ENCODE results near the gene UPF2. TPM values are rescaled to one million over a fixed set of nuclear protein-coding genes. Genes with fewer than 3 reads are reported as not detected.

Gene UPF2
- total RNA-seq, 2 donors from 2014 or later, result 10.6 to 26.0 TPM

DNA sequence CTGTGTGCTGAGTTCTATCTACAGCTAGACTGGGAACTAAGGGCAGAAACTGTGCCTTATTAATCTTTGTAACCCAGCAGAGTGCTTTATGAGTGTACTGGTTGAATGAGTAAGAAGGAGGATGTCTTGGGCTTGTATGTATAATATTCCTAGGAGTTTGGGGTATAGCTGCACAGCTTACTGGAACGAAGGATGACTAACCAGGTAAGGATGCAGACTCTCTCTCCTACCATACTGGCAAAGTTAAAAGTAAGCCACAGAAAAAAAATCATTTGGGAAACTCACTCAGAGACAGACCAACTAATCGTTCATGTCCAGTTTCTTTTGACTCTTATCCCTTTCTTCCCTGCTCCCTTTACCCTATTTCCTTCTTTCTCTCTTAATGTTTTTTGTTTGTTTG, 24.7 kb upstream of the UPF2 start:
- H3K27ac ChIP-seq, result no peak overlapping the region
- TF ChIP-seq, protein P1, sequence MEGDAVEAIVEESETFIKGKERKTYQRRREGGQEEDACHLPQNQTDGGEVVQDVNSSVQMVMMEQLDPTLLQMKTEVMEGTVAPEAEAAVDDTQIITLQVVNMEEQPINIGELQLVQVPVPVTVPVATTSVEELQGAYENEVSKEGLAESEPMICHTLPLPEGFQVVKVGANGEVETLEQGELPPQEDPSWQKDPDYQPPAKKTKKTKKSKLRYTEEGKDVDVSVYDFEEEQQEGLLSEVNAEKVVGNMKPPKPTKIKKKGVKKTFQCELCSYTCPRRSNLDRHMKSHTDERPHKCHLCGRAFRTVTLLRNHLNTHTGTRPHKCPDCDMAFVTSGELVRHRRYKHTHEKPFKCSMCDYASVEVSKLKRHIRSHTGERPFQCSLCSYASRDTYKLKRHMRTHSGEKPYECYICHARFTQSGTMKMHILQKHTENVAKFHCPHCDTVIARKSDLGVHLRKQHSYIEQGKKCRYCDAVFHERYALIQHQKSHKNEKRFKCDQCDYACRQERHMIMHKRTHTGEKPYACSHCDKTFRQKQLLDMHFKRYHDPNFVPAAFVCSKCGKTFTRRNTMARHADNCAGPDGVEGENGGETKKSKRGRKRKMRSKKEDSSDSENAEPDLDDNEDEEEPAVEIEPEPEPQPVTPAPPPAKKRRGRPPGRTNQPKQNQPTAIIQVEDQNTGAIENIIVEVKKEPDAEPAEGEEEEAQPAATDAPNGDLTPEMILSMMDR (IDR thresholded peaks at IDR 0.05), result no peak
- ATAC-seq (ENCODE audit: insufficient number of reproducible peaks, low FRiP score, low read depth), result no peak

DNA sequence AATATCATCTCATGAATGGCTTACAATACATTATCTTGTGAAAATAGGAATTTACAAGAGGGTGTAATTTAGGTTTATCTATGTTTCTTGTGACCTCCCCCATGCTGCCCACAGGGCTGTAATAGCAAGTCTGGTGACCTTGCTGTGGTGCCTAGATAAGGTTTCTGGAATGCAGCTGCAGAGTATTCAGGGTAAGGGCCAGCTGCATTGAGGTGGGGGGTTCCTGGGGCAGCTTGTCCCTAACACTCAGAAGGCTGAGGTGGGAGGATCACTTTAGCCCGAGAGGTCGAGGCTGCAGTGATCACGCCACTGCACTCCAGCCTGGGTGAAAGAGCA, 20.8 kb upstream of the UPF2 start:
- ATAC-seq (ENCODE audit: insufficient number of reproducible peaks, low FRiP score, low read depth), result no peak
- no peak for DNase-seq (ENCODE audit: low spot score)
- H3K27me3 ChIP-seq (replicated peaks; ENCODE audit: insufficient read depth), result no peaks in the 10 kb centered on the region
- H3K27ac ChIP-seq, result no peak overlapping the region
- H3K9me3 ChIP-seq, result no peaks in the 10 kb centered on the region
- H3K4me3 ChIP-seq, result no peak overlapping the region
- H3K4me1 ChIP-seq (ENCODE audit: control insufficient read depth in 1 of 2, low read depth in 2 of 2), result no peaks in the 10 kb centered on the region
- TF ChIP-seq, protein P1 (IDR thresholded peaks at IDR 0.05), result no peak
- no peaks in the 10 kb centered on the region for H3K36me3 ChIP-seq

More for the DNA sequence above, 24.7 kb upstream of the UPF2 start:
- Histone ChIP-seq H3K9me3 (no peaks in the 10 kb centered on the region), H3K4me3 (no peak overlapping the region), H3K4me1 (ENCODE audit: control insufficient read depth in 1 of 2, low read depth in 2 of 2) (peaks cover 7 to 12% of the 10 kb centered on the region in 2 donors), H3K27me3 (replicated peaks; ENCODE audit: insufficient read depth) (no peaks in the 10 kb centered on the region), H3K36me3 (no peaks in the 10 kb centered on the region)
- DNase-seq (ENCODE audit: low spot score), result no peak

DNA sequence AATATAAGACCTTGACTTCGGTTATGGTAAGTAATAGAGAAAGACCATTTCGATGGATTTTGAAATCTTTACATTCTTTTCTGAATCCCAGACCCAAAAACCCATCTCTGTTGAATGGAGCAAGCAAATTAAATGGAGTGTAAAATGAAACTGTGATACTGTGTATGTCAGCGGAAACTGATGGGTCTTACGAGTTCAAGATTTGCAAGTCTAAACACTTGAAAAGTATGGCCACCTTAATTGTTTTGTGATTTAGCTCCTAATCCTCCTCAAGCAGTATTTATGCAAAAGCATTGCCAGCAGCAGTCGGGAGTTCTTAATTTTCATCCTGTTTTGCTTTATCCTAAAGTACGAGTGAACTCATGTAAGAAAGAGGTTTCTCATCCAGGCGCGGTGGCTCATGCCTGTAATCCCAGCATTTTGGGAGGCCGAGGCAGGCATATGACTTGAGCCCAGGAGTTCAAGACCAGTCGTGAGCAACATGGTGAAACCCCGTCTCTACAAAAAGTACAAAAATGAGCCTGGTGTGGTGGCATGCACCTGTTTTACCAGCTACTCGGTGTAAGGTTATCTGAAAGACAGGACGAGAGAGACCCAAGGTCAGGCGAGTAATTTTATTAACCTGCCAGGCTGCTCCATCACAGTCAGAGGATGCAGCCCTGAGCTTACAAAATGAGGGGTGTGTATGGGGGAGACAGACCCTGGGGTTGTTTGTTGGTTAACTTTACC, 20.3 kb upstream of the UPF2 start:
- H3K4me3 ChIP-seq, result no peak overlapping the region
- H3K36me3 ChIP-seq, result no peaks in the 10 kb centered on the region
- H3K9me3 ChIP-seq, result no peaks in the 10 kb centered on the region
- TF ChIP-seq, protein P1 (IDR thresholded peaks at IDR 0.05), result no peak
- no peak overlapping the region for H3K27ac ChIP-seq
- no peaks in the 10 kb centered on the region for H3K27me3 ChIP-seq (replicated peaks; ENCODE audit: insufficient read depth)
- H3K4me1 ChIP-seq (ENCODE audit: control insufficient read depth in 1 of 2, low read depth in 2 of 2), result no peaks in the 10 kb centered on the region
- no peak for ATAC-seq (ENCODE audit: insufficient number of reproducible peaks, low FRiP score, low read depth)
- DNase-seq (ENCODE audit: low spot score), result no peak

DNA sequence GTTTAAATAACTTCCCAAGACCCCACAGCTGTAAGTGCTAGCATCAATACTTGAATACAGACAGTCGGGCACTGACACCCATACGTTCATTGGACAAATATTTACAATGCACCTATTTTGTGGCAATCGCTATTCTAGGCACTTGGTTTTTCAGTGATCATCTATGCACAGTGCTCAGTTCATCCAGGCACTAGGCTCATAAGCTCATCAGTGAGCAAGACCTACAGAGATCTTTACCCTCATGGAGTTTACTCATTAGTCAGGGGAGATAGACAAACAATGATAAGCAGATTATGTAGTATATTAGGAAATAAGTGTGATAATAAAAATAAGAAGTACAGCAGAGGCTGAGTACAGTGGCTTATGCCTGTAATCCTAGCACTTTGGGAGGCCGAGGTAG, 18.5 kb upstream of the UPF2 start:
- Histone ChIP-seq H3K36me3 (no peaks in the 10 kb centered on the region), H3K9me3 (no peaks in the 10 kb centered on the region), H3K4me1 (ENCODE audit: control insufficient read depth in 1 of 2, low read depth in 2 of 2) (no peaks in the 10 kb centered on the region), H3K27me3 (replicated peaks; ENCODE audit: insufficient read depth) (no peaks in the 10 kb centered on the region), H3K4me3 (no peak overlapping the region), H3K27ac (no peak overlapping the region)
- ATAC-seq (ENCODE audit: insufficient number of reproducible peaks, low FRiP score, low read depth) (no peak), DNase-seq (ENCODE audit: low spot score) (no peak)
- TF ChIP-seq, protein P1 (IDR thresholded peaks at IDR 0.05), result no peak

DNA sequence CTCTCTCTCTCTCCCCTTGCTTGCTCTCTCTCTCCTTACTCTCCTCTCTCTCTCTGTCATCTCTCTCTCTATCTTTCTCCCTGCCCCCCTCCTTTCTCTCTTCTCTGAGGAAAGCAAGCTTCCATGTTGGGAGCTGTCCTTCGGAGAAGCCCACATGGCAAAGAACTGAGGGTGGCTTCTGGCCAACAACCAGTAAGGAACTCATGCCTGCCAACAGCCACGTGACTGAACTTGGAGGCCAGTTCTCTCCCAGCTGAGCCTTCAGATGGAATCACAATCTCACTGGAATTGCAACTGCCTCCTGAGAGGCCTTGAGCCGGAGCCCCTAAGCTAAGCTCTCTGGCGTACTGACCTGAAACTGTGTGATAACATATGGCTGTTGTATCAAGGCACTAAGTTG, 14.1 kb upstream of the UPF2 start:
- H3K4me1 ChIP-seq (ENCODE audit: control insufficient read depth in 1 of 2, low read depth in 2 of 2), result peaks cover 0 to 4% of the 10 kb centered on the region in 2 donors
- no peak overlapping the region for H3K27ac ChIP-seq
- ATAC-seq (ENCODE audit: insufficient number of reproducible peaks, low FRiP score, low read depth), result no peak
- H3K4me3 ChIP-seq, result no peak overlapping the region
- H3K9me3 ChIP-seq, result no peaks in the 10 kb centered on the region
- no peaks in the 10 kb centered on the region for H3K36me3 ChIP-seq
- H3K27me3 ChIP-seq (replicated peaks; ENCODE audit: insufficient read depth), result no peaks in the 10 kb centered on the region
- no peak for DNase-seq (ENCODE audit: low spot score)
- TF ChIP-seq, protein P1 (IDR thresholded peaks at IDR 0.05), result no peak

Data from thoracic aorta (tissue), 2 donors.